Fibroblast of pulmonary artery (primary cell): ENCODE results near the gene SCN2B.

Experiments used
- DNase-seq: peaks from one replicate; pipeline ENCODE4 v3.0.0-alpha.2; 2010; ENCODE audit warnings: low read depth
- H3K4me3 ChIP-seq: replicated peaks from 2 replicates; pipeline ENCODE4 v1.5.1; 2011; ENCODE audit warnings: low read depth, mild to moderate bottlenecking, control low read depth, low read length, moderate library complexity
- TF ChIP-seq, protein P1 (sequence below): IDR thresholded peaks from 2 replicates; pipeline ENCODE4 v1.5.1; 2011; ENCODE audit warnings: mild to moderate bottlenecking, control low read depth, low read length, inconsistent platforms; ENCODE audit errors: missing control alignments

SCN2B gene

DNA sequence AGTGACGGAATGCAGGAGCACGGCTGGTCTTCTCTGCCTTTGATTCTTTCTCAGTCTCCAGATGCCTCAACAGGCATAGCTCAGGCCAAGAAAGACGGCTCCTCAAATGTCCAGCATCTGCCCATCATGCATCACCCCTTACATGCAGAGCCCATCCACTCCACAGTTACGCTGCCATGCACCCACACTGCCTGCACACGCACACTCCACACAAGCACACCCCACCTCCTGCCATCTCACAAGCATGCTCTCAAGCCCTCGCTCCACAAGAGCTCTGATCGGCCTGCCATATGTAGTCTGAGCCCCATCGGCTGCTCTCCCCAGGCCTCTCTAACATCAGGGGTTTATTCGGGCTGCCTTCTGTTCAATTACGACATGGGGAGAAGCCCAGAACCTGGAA is 42.6 kb downstream of the SCN2B start:
- no peak overlapping the region for H3K4me3 ChIP-seq
- TF ChIP-seq, protein P1, sequence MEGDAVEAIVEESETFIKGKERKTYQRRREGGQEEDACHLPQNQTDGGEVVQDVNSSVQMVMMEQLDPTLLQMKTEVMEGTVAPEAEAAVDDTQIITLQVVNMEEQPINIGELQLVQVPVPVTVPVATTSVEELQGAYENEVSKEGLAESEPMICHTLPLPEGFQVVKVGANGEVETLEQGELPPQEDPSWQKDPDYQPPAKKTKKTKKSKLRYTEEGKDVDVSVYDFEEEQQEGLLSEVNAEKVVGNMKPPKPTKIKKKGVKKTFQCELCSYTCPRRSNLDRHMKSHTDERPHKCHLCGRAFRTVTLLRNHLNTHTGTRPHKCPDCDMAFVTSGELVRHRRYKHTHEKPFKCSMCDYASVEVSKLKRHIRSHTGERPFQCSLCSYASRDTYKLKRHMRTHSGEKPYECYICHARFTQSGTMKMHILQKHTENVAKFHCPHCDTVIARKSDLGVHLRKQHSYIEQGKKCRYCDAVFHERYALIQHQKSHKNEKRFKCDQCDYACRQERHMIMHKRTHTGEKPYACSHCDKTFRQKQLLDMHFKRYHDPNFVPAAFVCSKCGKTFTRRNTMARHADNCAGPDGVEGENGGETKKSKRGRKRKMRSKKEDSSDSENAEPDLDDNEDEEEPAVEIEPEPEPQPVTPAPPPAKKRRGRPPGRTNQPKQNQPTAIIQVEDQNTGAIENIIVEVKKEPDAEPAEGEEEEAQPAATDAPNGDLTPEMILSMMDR = no peak
- DNase-seq = no peak

DNA sequence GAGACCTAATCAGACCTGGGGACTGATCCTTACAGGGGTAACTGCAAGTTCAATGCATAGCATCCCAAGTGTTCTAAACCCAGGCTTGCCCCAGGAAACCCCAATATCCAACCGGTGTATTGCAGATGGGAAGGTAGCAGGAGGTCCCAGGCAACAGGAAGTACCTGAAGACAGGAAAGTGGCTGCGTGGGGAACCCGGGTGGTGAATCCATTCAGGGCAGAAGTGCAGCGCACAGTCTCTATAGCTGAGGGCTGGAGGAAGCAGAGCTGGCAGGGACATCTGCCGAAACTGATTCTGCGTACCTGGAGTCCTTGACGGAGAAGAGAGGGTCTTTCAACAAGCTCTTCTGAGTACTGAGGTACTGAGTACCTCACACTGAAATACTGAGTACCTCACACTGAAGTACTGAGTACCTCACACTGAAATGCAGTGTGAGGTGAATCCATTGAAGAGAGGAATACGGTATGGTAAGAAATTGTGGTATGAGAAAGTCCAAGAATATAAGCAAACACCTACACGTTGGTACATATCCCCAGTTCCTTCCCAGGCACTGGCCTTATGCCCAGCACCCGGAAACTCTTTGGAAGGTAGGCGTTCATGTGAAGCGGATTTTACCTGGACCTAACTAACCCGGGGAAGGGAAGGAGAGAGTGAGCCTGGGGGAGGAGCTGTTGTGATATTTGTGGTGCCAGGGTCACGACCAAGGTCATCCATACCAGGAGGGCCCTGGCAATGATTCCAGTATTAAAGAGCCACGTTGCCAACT is 43.9 kb downstream of the SCN2B start:
- no peak for DNase-seq
- no peak overlapping the region for H3K4me3 ChIP-seq
- TF ChIP-seq, protein P1 = no peak

DNA sequence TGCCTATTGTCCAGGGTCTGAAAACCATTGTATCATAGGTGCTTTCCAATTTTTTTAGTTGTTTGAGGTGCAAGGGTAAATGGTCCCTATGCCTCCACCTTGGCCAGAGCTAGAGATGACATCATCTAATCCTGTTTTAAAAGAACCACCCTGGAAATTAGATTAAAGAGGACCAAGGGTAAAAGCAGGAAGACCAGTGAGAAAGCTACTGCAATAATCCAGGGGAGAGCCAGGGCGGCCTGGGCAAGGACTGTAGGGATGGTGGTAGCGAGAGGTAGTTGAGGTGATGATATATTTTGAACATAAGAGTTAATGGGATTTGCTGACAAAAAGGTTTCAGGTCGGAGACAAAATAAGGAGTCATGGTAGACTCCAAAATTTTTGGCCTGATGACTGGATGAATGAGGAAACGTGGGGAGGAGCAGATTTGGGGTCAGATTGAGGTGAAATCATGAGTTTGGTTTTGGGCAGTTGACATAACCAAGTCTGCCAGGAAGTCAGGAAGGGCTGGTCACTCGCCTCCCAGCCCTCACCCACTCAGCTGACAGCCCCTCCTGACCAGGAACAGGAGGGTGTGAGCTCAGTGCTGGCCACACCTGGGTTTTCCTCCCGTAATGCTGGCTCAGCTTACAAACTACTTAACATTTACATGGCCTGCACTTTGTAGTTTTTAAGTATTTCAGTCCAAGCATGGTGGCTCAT is 46.8 kb downstream of the SCN2B start:
- H3K4me3 ChIP-seq = no peak overlapping the region
- TF ChIP-seq, protein P1 = no peak
- no peak for DNase-seq

DNA sequence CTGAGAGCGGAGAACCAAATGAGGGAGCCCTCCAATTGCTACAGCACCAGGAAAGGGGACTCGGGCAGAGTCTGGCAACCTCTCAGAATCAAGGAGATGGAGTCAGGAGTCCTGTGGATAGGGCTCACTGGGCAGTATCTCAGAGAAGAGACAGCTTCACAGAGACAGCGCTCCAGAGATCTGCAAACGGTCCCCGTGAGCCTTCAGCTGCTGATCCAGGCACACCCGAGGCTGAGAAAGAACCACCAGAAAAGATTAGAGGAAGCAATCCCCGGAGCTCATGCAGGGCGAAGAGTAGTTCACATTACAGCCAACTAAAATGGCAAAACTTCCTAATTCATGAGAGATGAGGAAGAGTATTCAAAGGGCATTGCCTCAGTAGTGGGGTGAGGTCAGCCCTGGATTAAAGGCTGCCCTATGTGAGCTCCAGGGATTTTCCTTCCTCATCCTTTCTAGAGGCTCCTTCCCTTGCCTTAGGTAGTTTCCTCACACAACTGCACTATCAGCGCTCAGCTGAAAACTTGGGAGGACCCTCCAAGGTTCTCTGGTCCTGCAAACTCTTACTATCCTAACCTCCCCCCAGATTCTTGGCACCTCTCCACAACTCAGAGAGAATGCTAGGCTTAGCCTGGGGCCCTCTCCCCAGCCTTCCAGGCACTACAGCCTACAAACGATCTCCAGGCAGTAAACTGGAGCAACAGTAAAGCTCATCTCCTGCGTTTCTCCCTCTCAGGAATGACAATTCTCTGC is 47.5 kb downstream of the SCN2B start:
- TF ChIP-seq, protein P1 = no peak
- no peak overlapping the region for H3K4me3 ChIP-seq
- no peak for DNase-seq

DNA sequence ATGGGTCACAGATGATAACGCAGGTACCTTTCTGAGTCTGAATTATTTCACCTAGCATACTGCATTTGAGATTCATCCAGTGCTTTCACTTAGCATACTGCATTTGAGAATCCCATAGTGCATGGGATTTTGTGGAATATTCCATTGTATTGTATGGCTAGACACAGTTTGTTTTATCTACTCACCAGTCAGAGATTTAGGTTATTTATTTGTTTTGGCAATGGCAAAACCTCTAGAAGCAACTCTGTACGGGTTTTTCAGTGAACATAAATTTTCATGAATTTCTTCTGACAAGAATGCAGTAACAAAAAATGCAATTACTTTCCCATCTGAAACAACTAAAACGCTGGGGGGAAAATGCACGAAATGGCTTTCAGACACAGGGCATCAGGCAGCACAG is 48.1 kb downstream of the SCN2B start:
- no peak for DNase-seq
- TF ChIP-seq, protein P1 = no peak
- no peak overlapping the region for H3K4me3 ChIP-seq

DNA sequence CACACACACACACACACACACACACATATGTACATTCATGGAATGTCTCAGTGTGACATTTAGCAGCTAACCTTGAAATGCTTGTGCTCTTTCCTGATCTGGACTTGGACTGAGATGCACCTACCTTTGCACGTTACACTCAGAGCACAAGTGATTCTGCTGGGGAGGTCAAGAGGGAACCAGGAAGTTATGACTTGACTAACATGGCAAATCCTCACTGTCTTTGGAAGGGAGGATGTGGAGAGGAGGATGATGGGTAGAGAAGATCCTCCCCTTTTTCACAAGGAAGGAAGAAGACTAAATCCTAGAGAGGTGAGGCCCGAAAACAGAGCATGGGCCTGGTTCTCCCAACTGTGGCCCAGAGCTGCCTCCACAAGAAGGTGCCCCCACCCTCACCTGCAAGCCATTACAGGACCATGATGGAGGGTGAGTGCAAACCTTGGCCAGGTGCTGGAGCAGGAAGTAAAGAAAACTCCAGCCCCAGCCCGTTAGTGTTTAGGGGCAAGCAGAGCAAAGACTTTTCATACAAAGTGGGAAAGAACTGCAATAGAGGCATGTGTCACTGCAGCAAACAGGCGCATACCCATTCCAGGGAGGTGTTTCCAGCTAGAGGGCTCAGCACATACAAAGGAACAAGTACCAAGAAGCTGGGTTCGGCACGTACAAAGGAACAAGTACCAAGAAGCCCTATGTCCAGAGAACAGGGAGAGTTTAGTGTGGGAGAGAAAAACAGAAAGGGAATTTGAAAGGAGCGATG is 50.2 kb downstream of the SCN2B start:
- TF ChIP-seq, protein P1 = no peak
- no peak overlapping the region for H3K4me3 ChIP-seq
- no peak for DNase-seq
